ENCODE results near the gene GLRX5.

GRCh38 chr14:95516554-95517181 is 18.2 kb upstream of the GLRX5 start, which contains the start of gene SYNE3:
- TF ChIP-seq CTCF (conservative IDR thresholded peaks at IDR 0.05 in 1 of 2, IDR thresholded peaks at IDR 0.05 in 1 of 2; ENCODE audit: low read depth in 1 of 2, low read length in 2 of 2) (no peak), EZH2 (IDR thresholded peaks at IDR 0.05; ENCODE audit: low read length, missing control alignments) (no peak)

All from fibroblast of lung (primary cell).